GM12864 (cell line): ENCODE data around the gene RIC3.

ENCODE experiments used
- DNase-seq: peaks from one replicate; pipeline ENCODE4 v3.0.0-alpha.2; 2011; ENCODE audit warnings: low read depth
- H3K4me3 ChIP-seq: 2 replicates; pipeline ENCODE4 v1.5.1; 2011; ENCODE audit warnings: mild to moderate bottlenecking, low read depth, low read length, control low read depth
- CTCF ChIP-seq: IDR thresholded peaks from 2 replicates; pipeline ENCODE4 v1.5.1; 2011; ENCODE audit warnings: low read depth, mild to moderate bottlenecking, moderate library complexity, low read length, control low read depth, inconsistent platforms; ENCODE audit errors: missing control alignments

RIC3 gene

GRCh38 chr11:8081591-8082250 lies 87.1 kb downstream of the RIC3 start:
- DNase-seq, result no peak
- no peak for TF ChIP-seq CTCF
- no peak overlapping the region for H3K4me3 ChIP-seq

GRCh38 chr11:8080674-8081590 lies 87.9 kb downstream of the RIC3 start, which contains the start of gene TUB:
TSS of gene TUB (plus strand) at chr11:8081211. CDS start at chr11:8081511, 300 bp downstream.
- H3K4me3 ChIP-seq, result no peak within 1 kb of the TSS
- DNase-seq, result no peak
- TF ChIP-seq CTCF, result no peak

- no peak for DNase-seq
- TF ChIP-seq CTCF, result no peak
- no peak overlapping the region for H3K4me3 ChIP-seq
Measured at GRCh38 chr11:8080069-8080670, 88.7 kb downstream of the RIC3 start.

- no peak for DNase-seq
- TF ChIP-seq CTCF, result no peak
- no peak overlapping the region for H3K4me3 ChIP-seq
Measured at GRCh38 chr11:8079111-8079675, 89.6 kb downstream of the RIC3 start.

GRCh38 chr11:8075119-8075726 lies 93.6 kb downstream of the RIC3 start:
- no peak overlapping the region for H3K4me3 ChIP-seq
- TF ChIP-seq CTCF, result no peak
- DNase-seq, result no peak
